B cell (primary cell): ENCODE measurements around the gene TIRAP.

Experiments
- CTCF ChIP-seq: fragments of 200-600 bp; IDR thresholded peaks from one replicate; pipeline ENCODE4 v1.8.0; 2022; ENCODE audit warnings: antibody characterized with exemption, mild to moderate bottlenecking
- EZH2 ChIP-seq: IDR thresholded peaks from 2 replicates; pipeline ENCODE4 v1.6.1; 2012; ENCODE audit warnings: borderline replicate concordance, low read depth, mild to moderate bottlenecking, moderate library complexity, low read length; ENCODE audit not compliant: insufficient read depth, poor library complexity, severe bottlenecking

- TF ChIP-seq CTCF (no peak), EZH2 (no peak)
Observed at GRCh38 chr11:126328444-126328843, 45.6 kb downstream of the TIRAP start.
